Fibroblast of lung (primary cell): ENCODE results near the gene CNGA2. TPM values are rescaled to one million over a fixed set of nuclear protein-coding genes. Genes with fewer than 3 reads are reported as not detected.

Source experiments
- DNase-seq, 2 donors: peaks; one replicate each; pipeline versions ENCODE4 v3.0.0 to v3.0.0-alpha.2; 2010; ENCODE audit warnings: low read depth in 2 of 2
- H2AFZ ChIP-seq: 2 replicates; pipeline ENCODE4 v1.5.1; 2012; ENCODE audit warnings: low read length, control low read depth, inconsistent platforms
- H3K27ac ChIP-seq: 2 replicates; pipeline ENCODE4 v1.5.1; 2011; ENCODE audit warnings: low read length, control low read depth; ENCODE audit not compliant: insufficient read depth
- H3K27me3 ChIP-seq: 2 replicates; pipeline ENCODE4 v1.5.1; 2011; ENCODE audit warnings: mild to moderate bottlenecking, low read length; ENCODE audit not compliant: control insufficient read depth, insufficient read depth
- H3K36me3 ChIP-seq: 2 replicates; pipeline ENCODE4 v1.5.1; 2011; ENCODE audit warnings: low read length; ENCODE audit not compliant: control insufficient read depth, insufficient read depth
- H3K4me1 ChIP-seq: 2 replicates; pipeline ENCODE4 v1.5.1; 2011; ENCODE audit warnings: low read length; ENCODE audit not compliant: control insufficient read depth, insufficient read depth; ENCODE audit errors: extremely low read depth
- H3K4me2 ChIP-seq: 2 replicates; pipeline ENCODE4 v1.5.1; 2011; ENCODE audit warnings: low read length, control low read depth; ENCODE audit not compliant: insufficient read depth; ENCODE audit errors: extremely low read depth
- H3K4me3 ChIP-seq, 4 experiments: fragments of 200-600 bp in 1 of 4; sonication (generic) in 1 of 4; replicated peaks in 1 of 4; 2 replicates each; pipeline ENCODE4 v1.5.1; 2011 to 2016; ENCODE audit warnings: low read length in 4 of 4, low read depth in 3 of 4, mild to moderate bottlenecking in 3 of 4, control low read depth in 2 of 4, inconsistent platforms in 1 of 4, mixed read lengths in 1 of 4; ENCODE audit not compliant: insufficient read depth in 1 of 4; ENCODE audit errors: control extremely low read depth in 1 of 4
- H3K79me2 ChIP-seq: 2 replicates; pipeline ENCODE4 v1.5.1; 2012; ENCODE audit warnings: mild to moderate bottlenecking, low read length, inconsistent platforms; ENCODE audit not compliant: control insufficient read depth, insufficient read depth
- H3K9ac ChIP-seq: 2 replicates; pipeline ENCODE4 v1.5.1; 2011; ENCODE audit warnings: mild to moderate bottlenecking, low read length, control low read depth; ENCODE audit not compliant: insufficient read depth
- H3K9me3 ChIP-seq: 2 replicates; pipeline ENCODE4 v1.5.1; 2012; ENCODE audit warnings: low read depth, low read length; ENCODE audit not compliant: control insufficient read depth, insufficient read depth
- H4K20me1 ChIP-seq: 2 replicates; pipeline ENCODE4 v1.5.1; 2011; ENCODE audit warnings: low read length; ENCODE audit not compliant: control insufficient read depth, insufficient read depth; ENCODE audit errors: extremely low read depth
- CTCF ChIP-seq, 2 donors: IDR thresholded peaks in 1 of 2; conservative IDR thresholded peaks in 1 of 2; 1 replicate in 1 of 2; 2 replicates in 1 of 2; pipeline ENCODE4 v1.5.1; 2011 to 2012; ENCODE audit warnings: low read length in 2 of 2, control low read depth in 1 of 2, inconsistent platforms in 1 of 2, low read depth in 1 of 2, mild to moderate bottlenecking in 1 of 2
- EZH2 ChIP-seq: IDR thresholded peaks from 2 replicates; pipeline ENCODE4 v1.5.1; 2012; ENCODE audit warnings: low read length, control low read depth, mild to moderate bottlenecking; ENCODE audit errors: missing control alignments
- polyA plus RNA-seq, 2 donors: library from polyadenylated mRNA; depleted of rRNA in 1 of 2; stranded (reverse) in 1 of 2; unstranded in 1 of 2; fragments of >200 nt; gene quantifications; 2 replicates each; pipeline ENCODE4 v1.2.1, GENCODE V29; 2011 to 2012; ENCODE audit warnings: missing spikeins in 1 of 2
- total RNA-seq: library from RNA; depleted of rRNA; stranded (reverse); fragments of >200 nt; gene quantifications from 2 replicates; pipeline ENCODE4 v1.2.1, GENCODE V29; 2014

The CNGA2 gene
- total and polyA plus RNA-seq, 2 donors (not counting 1 experiment from before 2014, with no cell fraction given) = not detected

- TF ChIP-seq EZH2 (no peak), CTCF (conservative IDR thresholded peaks at IDR 0.05 in 1 of 2, IDR thresholded peaks at IDR 0.05 in 1 of 2; ENCODE audit: low read depth in 1 of 2, low read length in 2 of 2) (no peak)
- H4K20me1 ChIP-seq = no peaks in the 10 kb centered on the region
- no peak overlapping the region for H3K4me2 ChIP-seq
- H2AFZ ChIP-seq = no peak overlapping the region
- DNase-seq = peak; percentile 4 to 88
- H3K9me3 ChIP-seq = no peaks in the 10 kb centered on the region
- H3K36me3 ChIP-seq = no peaks in the 10 kb centered on the region
- H3K79me2 ChIP-seq = no peaks in the 10 kb centered on the region
- no peak overlapping the region for H3K4me3 ChIP-seq
- no peaks in the 10 kb centered on the region for H3K27me3 ChIP-seq
- H3K27ac ChIP-seq = no peak overlapping the region
- H3K4me1 ChIP-seq = no peaks in the 10 kb centered on the region
- no peak overlapping the region for H3K9ac ChIP-seq
Observed at GRCh38 chrX:151754047-151754429, 19.5 kb downstream of the CNGA2 start.

- H3K36me3 ChIP-seq = no peaks in the 10 kb centered on the region
- peak in 1 of 2 donors; percentile 72 for DNase-seq
- no peak for TF ChIP-seq EZH2
- TF ChIP-seq CTCF (conservative IDR thresholded peaks at IDR 0.05 in 1 of 2, IDR thresholded peaks at IDR 0.05 in 1 of 2; ENCODE audit: low read depth in 1 of 2, low read length in 2 of 2) = no peak
- H4K20me1 ChIP-seq = no peaks in the 10 kb centered on the region
- no peaks in the 10 kb centered on the region for H3K9me3 ChIP-seq
- H3K79me2 ChIP-seq = no peaks in the 10 kb centered on the region
- H3K4me3 ChIP-seq = no peak overlapping the region
- no peaks in the 10 kb centered on the region for H3K27me3 ChIP-seq
- H3K4me1 ChIP-seq = no peaks in the 10 kb centered on the region
- no peak overlapping the region for H2AFZ ChIP-seq
- H3K9ac ChIP-seq = no peak overlapping the region
- no peak overlapping the region for H3K27ac ChIP-seq
- no peak overlapping the region for H3K4me2 ChIP-seq
Observed at GRCh38 chrX:151754641-151755215, 20.2 kb downstream of the CNGA2 start.

GRCh38 chrX:151759041-151759708 is 24.6 kb downstream of the CNGA2 start:
- H4K20me1 ChIP-seq = no peaks in the 10 kb centered on the region
- TF ChIP-seq CTCF (conservative IDR thresholded peaks at IDR 0.05 in 1 of 2, IDR thresholded peaks at IDR 0.05 in 1 of 2; ENCODE audit: low read depth in 1 of 2, low read length in 2 of 2) = no peak
- TF ChIP-seq EZH2 = no peak
- no peaks in the 10 kb centered on the region for H3K79me2 ChIP-seq
- no peaks in the 10 kb centered on the region for H3K27me3 ChIP-seq
- H3K4me1 ChIP-seq = no peaks in the 10 kb centered on the region
- no peak for DNase-seq
- no peak overlapping the region for H2AFZ ChIP-seq
- H3K4me2 ChIP-seq = no peak overlapping the region
- no peak overlapping the region for H3K9ac ChIP-seq
- no peaks in the 10 kb centered on the region for H3K9me3 ChIP-seq
- H3K36me3 ChIP-seq = no peaks in the 10 kb centered on the region
- no peak overlapping the region for H3K27ac ChIP-seq
- no peak overlapping the region for H3K4me3 ChIP-seq
